Measurements from ENCODE around the gene AUH.
A peak's percentile ranks its signal among the peaks of the same experiment; 100 is the strongest.

Gene AUH

GRCh38 chr9:91265514-91265913, 96.2 kb downstream of the AUH start:
- Histone ChIP-seq H3K36me3 (no peaks in the 10 kb centered on the region), H3K4me3 (ENCODE audit: low read depth in 1 of 2, low read length in 1 of 2) (no peak overlapping the region), H3K4me1 (ENCODE audit: control insufficient read depth in 1 of 2, insufficient read depth in 1 of 2, low read depth in 1 of 2, low read length in 1 of 2) (no peaks in the 10 kb centered on the region), H3K27me3 (no peaks in the 10 kb centered on the region), H3K27ac (no peak overlapping the region), H3K9me3 (no peaks in the 10 kb centered on the region)
- TF ChIP-seq CTCF (IDR thresholded peaks at IDR 0.05): no peak

GRCh38 chr9:91261417-91261816, 100.3 kb downstream of the AUH start:
- Histone ChIP-seq H3K4me1 (ENCODE audit: control insufficient read depth in 1 of 2, insufficient read depth in 1 of 2, low read depth in 1 of 2, low read length in 1 of 2) (peaks cover 3 to 9% of the 10 kb centered on the region in 2 experiments), H3K4me3 (ENCODE audit: low read depth in 1 of 2, low read length in 1 of 2) (no peak overlapping the region), H3K27ac (no peak overlapping the region), H3K9me3 (no peaks in the 10 kb centered on the region), H3K27me3 (no peaks in the 10 kb centered on the region), H3K36me3 (no peaks in the 10 kb centered on the region)
- TF ChIP-seq CTCF (IDR thresholded peaks at IDR 0.05): no peak

GRCh38 chr9:91259162-91259561, 102.6 kb downstream of the AUH start:
- Histone ChIP-seq H3K4me1 (ENCODE audit: control insufficient read depth in 1 of 2, insufficient read depth in 1 of 2, low read depth in 1 of 2, low read length in 1 of 2) (peaks cover 3 to 9% of the 10 kb centered on the region in 2 experiments), H3K36me3 (no peaks in the 10 kb centered on the region), H3K4me3 (ENCODE audit: low read depth in 1 of 2, low read length in 1 of 2) (no peak overlapping the region), H3K27ac (peak overlapping the region; percentile 45), H3K27me3 (no peaks in the 10 kb centered on the region), H3K9me3 (no peaks in the 10 kb centered on the region)
- TF ChIP-seq CTCF (IDR thresholded peaks at IDR 0.05): no peak

GRCh38 chr9:91258451-91258850, 103.3 kb downstream of the AUH start:
- TF ChIP-seq CTCF (IDR thresholded peaks at IDR 0.05): no peak
- H3K36me3 ChIP-seq: no peaks in the 10 kb centered on the region
- peaks cover 3 to 9% of the 10 kb centered on the region in 2 experiments for H3K4me1 ChIP-seq (ENCODE audit: control insufficient read depth in 1 of 2, insufficient read depth in 1 of 2, low read depth in 1 of 2, low read length in 1 of 2)
- H3K4me3 ChIP-seq (ENCODE audit: low read depth in 1 of 2, low read length in 1 of 2): no peak overlapping the region
- peak overlapping the region; percentile 45 for H3K27ac ChIP-seq
- H3K27me3 ChIP-seq: no peaks in the 10 kb centered on the region
- H3K9me3 ChIP-seq: no peaks in the 10 kb centered on the region

GRCh38 chr9:91256235-91256634, 105.5 kb downstream of the AUH start:
- H3K9me3 ChIP-seq: no peaks in the 10 kb centered on the region
- no peak overlapping the region for H3K27ac ChIP-seq
- no peaks in the 10 kb centered on the region for H3K27me3 ChIP-seq
- no peaks in the 10 kb centered on the region for H3K36me3 ChIP-seq
- no peak for TF ChIP-seq CTCF (IDR thresholded peaks at IDR 0.05)
- no peak overlapping the region for H3K4me3 ChIP-seq (ENCODE audit: low read depth in 1 of 2, low read length in 1 of 2)
- peaks cover 3 to 9% of the 10 kb centered on the region in 2 experiments for H3K4me1 ChIP-seq (ENCODE audit: control insufficient read depth in 1 of 2, insufficient read depth in 1 of 2, low read depth in 1 of 2, low read length in 1 of 2)

GRCh38 chr9:91255327-91255726, 106.4 kb downstream of the AUH start:
- no peak for TF ChIP-seq CTCF (IDR thresholded peaks at IDR 0.05)
- H3K4me1 ChIP-seq (ENCODE audit: control insufficient read depth in 1 of 2, insufficient read depth in 1 of 2, low read depth in 1 of 2, low read length in 1 of 2): peaks cover 3 to 9% of the 10 kb centered on the region in 2 experiments
- H3K27ac ChIP-seq: no peak overlapping the region

More at GRCh38 chr9:91255327-91255726, 106.4 kb downstream of the AUH start:
- H3K9me3 ChIP-seq: no peaks in the 10 kb centered on the region
- H3K36me3 ChIP-seq: no peaks in the 10 kb centered on the region
- no peak overlapping the region for H3K4me3 ChIP-seq (ENCODE audit: low read depth in 1 of 2, low read length in 1 of 2)
- no peaks in the 10 kb centered on the region for H3K27me3 ChIP-seq
